Small intestine (tissue), 7 donors: Measurements from ENCODE around the gene PNLIPRP2. TPM values are rescaled to one million over a fixed set of nuclear protein-coding genes. Genes with fewer than 3 reads are reported as not detected.

Source experiments
- DNase-seq, 2 donors: peaks; one replicate each; pipeline versions ENCODE4 v3.0.0 to v3.0.0-alpha.2; 2013
- FAIRE-seq: peaks from 2 replicates; lab custom pipeline; 2012; peaks lifted over from hg19 to GRCh38; lab: Jason Lieb, UNC
- H3K27ac ChIP-seq, 3 donors: one replicate each; pipeline ENCODE4 v1.5.1; 2013; ENCODE audit warnings: low read length in 2 of 3, mild to moderate bottlenecking in 2 of 3, control low read depth in 1 of 3, inconsistent platforms in 1 of 3, low read depth in 1 of 3, moderate library complexity in 1 of 3
- H3K27me3 ChIP-seq, 3 donors: one replicate each; pipeline ENCODE4 v1.6.1; 2013; ENCODE audit warnings: low read length in 3 of 3, inconsistent platforms in 1 of 3; ENCODE audit not compliant: control insufficient read depth in 3 of 3, insufficient read depth in 3 of 3
- H3K36me3 ChIP-seq, 3 donors: one replicate each; pipeline ENCODE4 v1.6.1; 2013; ENCODE audit warnings: low read length in 3 of 3, inconsistent platforms in 1 of 3, low read depth in 1 of 3, mild to moderate bottlenecking in 1 of 3, moderate library complexity in 1 of 3; ENCODE audit not compliant: control insufficient read depth in 3 of 3, insufficient read depth in 2 of 3
- H3K4me1 ChIP-seq, 3 donors: one replicate each; pipeline ENCODE4 v1.6.1; 2013; ENCODE audit warnings: low read length in 2 of 3, inconsistent platforms in 1 of 3, low read depth in 1 of 3, mild to moderate bottlenecking in 1 of 3, moderate library complexity in 1 of 3; ENCODE audit not compliant: control insufficient read depth in 3 of 3, insufficient read depth in 2 of 3
- H3K4me3 ChIP-seq, 3 donors: one replicate each; pipeline ENCODE4 v1.5.1; 2013; ENCODE audit warnings: low read length in 3 of 3, control low read depth in 1 of 3, inconsistent platforms in 1 of 3, low read depth in 1 of 3, mild to moderate bottlenecking in 1 of 3, moderate library complexity in 1 of 3
- H3K9me3 ChIP-seq, 2 donors: one replicate each; pipeline ENCODE4 v1.6.1; 2013; ENCODE audit warnings: low read depth in 1 of 2, low read length in 1 of 2; ENCODE audit not compliant: control insufficient read depth in 2 of 2, insufficient read depth in 1 of 2
- WGBS, 3 donors: extraction: QIAGEN DNeasy Blood & Tissue Kit; methylation state at CpG; one replicate each; pipeline ENCODE4 v1.1.7; 2013; 5-methylcytosine and 5-hydroxymethylcytosine counted together
- polyA plus RNA-seq, 4 donors: library from polyadenylated mRNA; stranded (reverse) in 3 of 4; unstranded in 1 of 4; fragments of 200-250 nt in 3 of 4; fragments of 120-200 nt in 1 of 4; gene quantifications; one replicate each; pipeline versions ENCODE4 v1.2.1 to v1.2.3, GENCODE V29; 2013
- donor health status: healthy with polysubstance abuse.
- donor health status: control.
- donor health status: control.
- donor health status: Bipolar disorder and iron deficiency.
- donor health status: healthy.

PNLIPRP2 gene
- polyA plus RNA-seq, 4 donors: 13.4 to 92.8 (median 52.7) TPM

GRCh38 chr10:116608686-116609594, 11.8 kb upstream of the PNLIPRP2 start:
- H3K4me1 ChIP-seq: peaks cover 6 to 36% (median 11%) of the 10 kb centered on the region in 3 donors
- 9 to 27% (median 22%) methylated on average over 40 to 41 of the region's 41 CpGs for WGBS, 3 donors
- DNase-seq (peak; percentile 48 to 72), FAIRE-seq (no peak)
- H3K4me3 ChIP-seq: peak overlapping the region; percentile 21 to 84 (median 68)
- H3K27ac ChIP-seq: peak overlapping the region; percentile 5 to 81 (median 67)
- no peaks in the 10 kb centered on the region for H3K27me3 ChIP-seq
- peaks cover 0 to 7% of the 10 kb centered on the region in 2 donors for H3K9me3 ChIP-seq
- peaks cover 0 to 9% (median 2%) of the 10 kb centered on the region in 3 donors for H3K36me3 ChIP-seq

GRCh38 chr10:116610443-116611152, 10.2 kb upstream of the PNLIPRP2 start:
- FAIRE-seq (no peak), DNase-seq (no peak)
- peak overlapping the region; percentile 15 to 76 (median 72) for H3K27ac ChIP-seq
- no peak overlapping the region for H3K4me3 ChIP-seq
- H3K27me3 ChIP-seq: no peaks in the 10 kb centered on the region
- peaks cover 0 to 9% (median 0%) of the 10 kb centered on the region in 3 donors for H3K36me3 ChIP-seq
- H3K9me3 ChIP-seq: peaks cover 0 to 15% of the 10 kb centered on the region in 2 donors
- peaks cover 6 to 36% (median 11%) of the 10 kb centered on the region in 3 donors for H3K4me1 ChIP-seq
- WGBS, 3 donors: 90 to 94% (median 91%) methylated on average over 13 of the region's 13 CpGs

- H3K4me1 ChIP-seq: peaks cover 6 to 36% (median 11%) of the 10 kb centered on the region in 3 donors
- H3K36me3 ChIP-seq: peaks cover 0 to 5% (median 0%) of the 10 kb centered on the region in 3 donors
- WGBS, 3 donors: 21 to 58% (median 24%) methylated on average over 3 of the region's 3 CpGs
- H3K27me3 ChIP-seq: no peaks in the 10 kb centered on the region
- no peak overlapping the region for H3K4me3 ChIP-seq
- DNase-seq (peak; percentile 76 to 94), FAIRE-seq (no peak)
- H3K27ac ChIP-seq: peak overlapping the region; percentile 15 to 76 (median 72)
- peaks cover 0 to 15% of the 10 kb centered on the region in 2 donors for H3K9me3 ChIP-seq
Measured at GRCh38 chr10:116611153-116611545, 9.6 kb upstream of the PNLIPRP2 start.

GRCh38 chr10:116612107-116612769, 8.5 kb upstream of the PNLIPRP2 start:
- H3K27me3 ChIP-seq: no peaks in the 10 kb centered on the region
- H3K4me1 ChIP-seq: peaks cover 6 to 36% (median 11%) of the 10 kb centered on the region in 3 donors
- H3K36me3 ChIP-seq: no peaks in the 10 kb centered on the region
- WGBS, 3 donors: 68 to 81% (median 75%) methylated on average over 8 of the region's 8 CpGs
- DNase-seq: no peak
- peaks cover 0 to 15% of the 10 kb centered on the region in 2 donors for H3K9me3 ChIP-seq
- FAIRE-seq: no peak
- H3K27ac ChIP-seq: peak overlapping the region in 1 of 3 donors; percentile 72
- H3K4me3 ChIP-seq: no peak overlapping the region

- peaks cover 6 to 37% (median 11%) of the 10 kb centered on the region in 3 donors for H3K4me1 ChIP-seq
- FAIRE-seq: no peak
- H3K27me3 ChIP-seq: no peaks in the 10 kb centered on the region
- DNase-seq: peak in 1 of 2 donors; percentile 51
- peaks cover 0 to 15% of the 10 kb centered on the region in 2 donors for H3K9me3 ChIP-seq
- WGBS, 3 donors: 28 to 67% (median 40%) methylated on average over 2 of the region's 2 CpGs
- no peaks in the 10 kb centered on the region for H3K36me3 ChIP-seq
- peak overlapping the region in 1 of 3 donors; percentile 34 for H3K27ac ChIP-seq
- no peak overlapping the region for H3K4me3 ChIP-seq
Measured at GRCh38 chr10:116613471-116613870, 7.3 kb upstream of the PNLIPRP2 start.

- Histone ChIP-seq H3K4me1 (peaks cover 6 to 44% (median 11%) of the 10 kb centered on the region in 3 donors), H3K9me3 (peaks cover 0 to 18% of the 10 kb centered on the region in 2 donors), H3K36me3 (no peaks in the 10 kb centered on the region), H3K27me3 (no peaks in the 10 kb centered on the region), H3K27ac (no peak overlapping the region), H3K4me3 (no peak overlapping the region)
- 54 to 79% (median 72%) methylated on average over 2 of the region's 2 CpGs for WGBS, 3 donors
- DNase-seq: no peak
- no peak for FAIRE-seq
Measured at GRCh38 chr10:116614796-116615195, 6.0 kb upstream of the PNLIPRP2 start.

GRCh38 chr10:116615199-116615776, 5.5 kb upstream of the PNLIPRP2 start:
- FAIRE-seq: no peak
- Histone ChIP-seq H3K27ac (no peak overlapping the region), H3K36me3 (no peaks in the 10 kb centered on the region), H3K9me3 (peaks cover 0 to 19% of the 10 kb centered on the region in 2 donors), H3K4me3 (no peak overlapping the region), H3K27me3 (no peaks in the 10 kb centered on the region), H3K4me1 (peaks cover 6 to 45% (median 9%) of the 10 kb centered on the region in 3 donors)
- DNase-seq: no peak
- 85 to 96% (median 91%) methylated on average over 3 of the region's 3 CpGs for WGBS, 3 donors
